Type B pancreatic cell (in vitro differentiated cells): Measurements from ENCODE around the gene ZNF865. TPM values are rescaled to one million over a fixed set of nuclear protein-coding genes. Genes with fewer than 3 reads are reported as not detected.

Source experiments
- DNase-seq: peaks from one replicate; pipeline ENCODE4 v3.0.0; 2021; ENCODE audit warnings: mixed read lengths; ENCODE audit not compliant: unreplicated experiment; ENCODE audit errors: extremely low spot score
- H3K27ac Mint-ChIP-seq: 2 replicates; pipeline ENCODE4 v1.8.0; 2021; ENCODE audit warnings: mild to moderate bottlenecking, mixed read lengths
- H3K27me3 Mint-ChIP-seq: 2 replicates; pipeline ENCODE4 v1.8.0; 2021; ENCODE audit warnings: mixed read lengths
- H3K36me3 Mint-ChIP-seq: 2 replicates; pipeline ENCODE4 v1.8.0; 2021; ENCODE audit warnings: mixed read lengths
- H3K4me1 Mint-ChIP-seq: one replicate; pipeline ENCODE4 v1.8.0; 2021; ENCODE audit warnings: mixed read lengths; ENCODE audit not compliant: unreplicated experiment
- H3K4me3 Mint-ChIP-seq: 2 replicates; pipeline ENCODE4 v1.8.0; 2021; ENCODE audit warnings: mild to moderate bottlenecking, mixed read lengths
- H3K9me3 Mint-ChIP-seq: 2 replicates; pipeline ENCODE4 v1.8.0; 2021; ENCODE audit warnings: mixed read lengths
- total RNA-seq: library from RNA; stranded (reverse); gene quantifications from 2 replicates; pipeline ENCODE4 v1.2.1, GENCODE V29; 2021; ENCODE audit warnings: low replicate concordance
- TF ChIP-seq, protein P1 (sequence below): fragments of 200-600 bp; sonication (generic); conservative IDR thresholded peaks from 2 replicates; pipeline ENCODE4 v1.5.0; 2021; ENCODE audit warnings: antibody characterized with exemption, mild to moderate bottlenecking

ZNF865 gene
- total RNA-seq, 1 donor from 2014 or later: 16.2 TPM

DNA sequence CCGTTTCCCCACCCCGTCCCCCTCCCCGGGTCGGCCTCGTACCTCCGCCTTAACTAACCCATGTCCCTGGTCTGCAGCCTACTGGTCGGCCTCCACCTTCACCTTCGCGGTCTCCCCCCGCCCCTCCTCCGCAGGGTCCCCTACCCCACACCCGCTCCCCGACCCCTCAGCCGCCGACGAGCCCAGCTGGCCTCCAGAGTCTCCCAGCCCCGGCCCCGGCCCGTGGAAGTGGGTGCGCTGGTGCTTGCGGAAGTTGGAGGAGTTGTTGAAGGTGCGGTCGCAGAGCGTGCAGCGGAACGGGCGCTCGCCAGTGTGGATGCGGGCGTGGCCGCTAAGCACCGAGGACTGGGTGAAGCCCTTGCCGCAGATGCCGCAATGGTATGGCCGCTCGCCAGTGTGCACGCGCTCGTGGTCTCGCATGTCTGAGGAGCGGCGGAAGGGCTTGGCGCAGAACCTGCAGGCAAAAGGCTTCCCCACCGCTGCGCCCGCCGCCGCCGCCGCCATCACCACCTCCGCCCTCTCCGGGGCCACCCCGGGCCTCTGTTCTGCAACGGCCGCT lies 16.3 kb downstream of the ZNF865 start:
- Mint-ChIP-seq H3K27me3 (no peaks in the 10 kb centered on the region), H3K27ac (no peak overlapping the region), H3K4me3 (no peak overlapping the region), H3K9me3 (no peaks in the 10 kb centered on the region), H3K4me1 (peaks cover 14% of the 10 kb centered on the region), H3K36me3 (peaks cover 8% of the 10 kb centered on the region)
- TF ChIP-seq, protein P1, sequence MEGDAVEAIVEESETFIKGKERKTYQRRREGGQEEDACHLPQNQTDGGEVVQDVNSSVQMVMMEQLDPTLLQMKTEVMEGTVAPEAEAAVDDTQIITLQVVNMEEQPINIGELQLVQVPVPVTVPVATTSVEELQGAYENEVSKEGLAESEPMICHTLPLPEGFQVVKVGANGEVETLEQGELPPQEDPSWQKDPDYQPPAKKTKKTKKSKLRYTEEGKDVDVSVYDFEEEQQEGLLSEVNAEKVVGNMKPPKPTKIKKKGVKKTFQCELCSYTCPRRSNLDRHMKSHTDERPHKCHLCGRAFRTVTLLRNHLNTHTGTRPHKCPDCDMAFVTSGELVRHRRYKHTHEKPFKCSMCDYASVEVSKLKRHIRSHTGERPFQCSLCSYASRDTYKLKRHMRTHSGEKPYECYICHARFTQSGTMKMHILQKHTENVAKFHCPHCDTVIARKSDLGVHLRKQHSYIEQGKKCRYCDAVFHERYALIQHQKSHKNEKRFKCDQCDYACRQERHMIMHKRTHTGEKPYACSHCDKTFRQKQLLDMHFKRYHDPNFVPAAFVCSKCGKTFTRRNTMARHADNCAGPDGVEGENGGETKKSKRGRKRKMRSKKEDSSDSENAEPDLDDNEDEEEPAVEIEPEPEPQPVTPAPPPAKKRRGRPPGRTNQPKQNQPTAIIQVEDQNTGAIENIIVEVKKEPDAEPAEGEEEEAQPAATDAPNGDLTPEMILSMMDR: no peak
- DNase-seq: no peak

DNA sequence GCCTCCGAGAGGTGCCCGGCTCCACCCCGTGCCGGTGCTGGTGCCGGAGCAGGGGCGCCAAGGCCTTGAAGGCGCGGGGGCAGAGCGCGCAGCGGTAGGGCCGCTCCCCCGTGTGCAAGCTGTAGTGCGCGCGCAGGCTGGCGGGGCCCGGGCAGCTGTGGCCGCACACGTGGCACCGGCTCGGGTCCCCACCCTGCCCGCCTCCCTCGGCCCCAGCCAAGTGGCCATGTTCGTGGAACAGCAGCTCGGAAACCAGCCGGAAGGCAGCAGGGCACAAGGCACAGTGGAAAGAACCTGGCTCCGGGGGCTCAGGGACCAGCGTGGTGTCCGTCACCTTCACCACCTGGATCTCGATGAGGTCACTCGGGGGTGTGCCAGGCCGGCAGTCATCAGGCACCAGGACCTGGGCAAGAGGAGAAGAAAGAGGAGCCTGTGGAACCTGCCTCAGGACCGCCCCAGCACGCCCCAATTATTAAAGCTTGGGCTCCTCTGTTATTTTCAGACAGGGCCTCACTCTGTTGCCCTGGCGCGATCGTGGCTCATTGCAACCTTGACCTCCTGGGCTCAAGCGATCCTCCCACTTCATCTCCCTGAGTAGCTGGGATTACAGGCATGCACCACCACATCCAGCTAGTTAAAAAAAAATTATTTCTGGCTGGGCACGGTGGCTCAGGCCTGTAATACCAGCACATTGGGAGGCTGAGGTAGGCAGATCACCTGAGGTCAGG lies 17.0 kb downstream of the ZNF865 start:
- Mint-ChIP-seq H3K36me3 (peaks cover 7% of the 10 kb centered on the region), H3K27ac (no peak overlapping the region), H3K4me3 (no peak overlapping the region), H3K27me3 (no peaks in the 10 kb centered on the region), H3K9me3 (no peaks in the 10 kb centered on the region), H3K4me1 (peaks cover 14% of the 10 kb centered on the region)
- DNase-seq: no peak
- TF ChIP-seq, protein P1: no peak

DNA sequence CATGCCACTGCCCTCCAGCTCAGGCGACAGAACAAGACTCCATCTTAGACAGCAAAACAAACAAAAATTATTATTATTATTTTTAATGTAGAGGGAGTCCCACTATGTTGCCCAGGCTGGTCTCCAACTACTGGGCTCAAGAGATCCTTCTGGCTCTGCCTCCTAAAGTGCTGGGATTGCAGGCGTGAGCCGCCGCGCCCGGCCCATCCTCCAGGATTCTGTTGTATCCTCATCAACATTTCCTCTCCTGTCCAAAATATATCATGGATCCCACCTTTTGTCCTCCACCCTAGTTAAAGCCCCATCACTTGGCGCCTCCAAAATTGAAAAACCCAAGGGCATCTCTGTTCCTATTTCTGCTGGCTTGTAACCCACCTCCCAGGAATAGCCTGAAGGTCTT lies 17.7 kb downstream of the ZNF865 start:
- no peak for DNase-seq
- H3K4me3 Mint-ChIP-seq: peak overlapping the region; percentile 89
- TF ChIP-seq, protein P1: no peak
- H3K27me3 Mint-ChIP-seq: no peaks in the 10 kb centered on the region
- H3K36me3 Mint-ChIP-seq: peaks cover 4% of the 10 kb centered on the region
- no peak overlapping the region for H3K27ac Mint-ChIP-seq
- peaks cover 14% of the 10 kb centered on the region for H3K4me1 Mint-ChIP-seq
- no peaks in the 10 kb centered on the region for H3K9me3 Mint-ChIP-seq

DNA sequence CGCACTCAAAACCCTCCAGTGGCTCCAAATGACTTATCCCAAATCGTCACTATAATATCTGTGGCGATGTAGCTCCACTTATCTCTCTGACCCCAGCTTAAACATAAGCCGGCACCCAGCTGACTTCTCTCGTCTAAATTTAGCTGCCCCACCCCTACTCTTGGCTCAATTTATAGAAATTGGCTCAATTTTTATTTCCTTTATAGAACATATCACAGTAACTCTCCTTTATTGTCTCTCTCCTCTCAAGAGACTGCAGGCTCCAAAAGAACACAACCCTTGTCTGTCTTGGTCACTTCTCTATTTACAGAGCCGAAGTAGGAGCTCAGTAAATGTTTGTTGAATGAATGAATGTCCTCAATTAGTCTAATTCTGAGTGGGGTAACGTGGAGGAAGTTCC lies 18.1 kb downstream of the ZNF865 start:
- peak overlapping the region; percentile 89 for H3K4me3 Mint-ChIP-seq
- DNase-seq: no peak
- H3K27ac Mint-ChIP-seq: peak overlapping the region; percentile 96
- no peaks in the 10 kb centered on the region for H3K27me3 Mint-ChIP-seq
- peaks cover 4% of the 10 kb centered on the region for H3K36me3 Mint-ChIP-seq
- TF ChIP-seq, protein P1: no peak
- H3K9me3 Mint-ChIP-seq: no peaks in the 10 kb centered on the region
- peaks cover 14% of the 10 kb centered on the region for H3K4me1 Mint-ChIP-seq

DNA sequence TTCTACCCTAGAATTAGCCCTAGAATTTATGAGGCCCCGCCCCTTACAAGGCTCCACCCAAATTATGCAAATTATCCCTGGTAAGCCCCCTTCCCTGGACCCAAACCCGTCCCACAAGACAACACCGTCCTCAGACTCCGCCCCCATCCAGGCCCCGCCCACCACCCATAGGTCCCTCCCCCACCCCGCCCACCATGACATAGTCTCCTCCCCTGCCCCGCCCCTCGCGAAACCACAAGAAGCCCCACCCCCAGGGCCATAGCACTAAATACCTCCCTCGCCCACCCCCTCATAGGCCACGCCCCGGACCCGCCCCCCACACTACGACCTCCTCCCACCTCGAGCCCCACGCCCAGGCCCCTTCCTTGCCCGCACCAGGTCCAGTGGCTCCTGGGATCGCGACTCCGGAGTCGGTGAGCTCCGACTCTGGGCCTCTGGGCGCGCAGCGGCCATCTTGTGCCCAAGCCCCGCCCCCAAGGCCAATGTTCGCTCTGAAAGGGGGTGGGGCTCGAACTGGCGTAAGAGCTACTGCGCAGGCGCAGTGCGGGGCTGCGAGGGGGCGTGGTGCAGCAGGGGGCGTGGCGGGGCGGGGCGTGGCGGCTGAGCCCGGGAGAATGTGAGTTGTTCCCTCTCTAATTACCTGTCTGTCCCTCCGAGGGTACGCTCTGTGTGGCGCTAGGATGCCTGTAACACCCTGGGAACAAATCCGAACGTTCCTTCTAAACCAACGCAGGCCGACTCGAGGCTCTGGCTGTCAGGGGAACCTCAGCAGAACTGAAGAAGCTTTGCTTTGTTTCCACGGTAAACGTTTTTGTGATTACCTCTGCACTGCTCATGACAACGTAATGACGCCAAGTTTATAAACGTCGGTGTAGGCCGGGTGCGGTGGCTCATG lies 18.9 kb downstream of the ZNF865 start, which contains the start of gene ZNF784:
Gene ZNF784 (minus strand): TSS at position 458 of the 895 bp plus-strand sequence. CDS start 5 bp downstream, at position 453.
- H3K4me3 Mint-ChIP-seq: peak within 1 kb of the TSS; percentile 89
- H3K36me3 Mint-ChIP-seq: peaks cover 4% of the 10 kb centered on the region
- no peaks in the 10 kb centered on the region for H3K9me3 Mint-ChIP-seq
- peak within 1 kb of the TSS; percentile 96 for H3K27ac Mint-ChIP-seq
- H3K27me3 Mint-ChIP-seq: no peaks in the 10 kb centered on the region
- TF ChIP-seq, protein P1: no peak
- peaks cover 14% of the 10 kb centered on the region for H3K4me1 Mint-ChIP-seq
- DNase-seq: peak; percentile 98
